ENCODE data around the gene RNF217. TPM values are rescaled to one million over a fixed set of nuclear protein-coding genes. Genes with fewer than 3 reads are reported as not detected.

Gene RNF217
- total and polyA plus RNA-seq, 2 of the 8 experiments (the other 6 are each of a cell fraction or from before 2014, with no cell fraction given): 2.0 to 8.9 TPM

DNA sequence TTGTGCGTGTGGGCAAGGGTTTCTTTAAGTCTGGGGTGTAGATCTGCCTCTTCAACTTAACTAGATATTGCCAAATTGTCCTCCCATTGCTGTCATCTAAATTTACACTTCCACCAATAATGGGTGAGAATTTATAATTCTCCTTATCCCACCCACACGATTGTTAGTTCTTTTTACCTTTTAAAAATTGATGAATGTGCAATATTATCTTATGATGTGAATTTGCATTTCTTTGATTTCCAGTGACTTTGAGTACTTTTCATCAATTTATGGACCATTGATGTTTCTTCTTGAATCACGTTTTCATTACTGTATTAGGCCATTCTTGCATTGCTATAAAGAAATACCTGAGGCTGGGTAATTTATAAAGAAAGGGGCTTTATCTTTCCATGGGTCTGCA is 174.1 kb downstream of the RNF217 start:
- H4K91ac ChIP-seq (replicated peaks; ENCODE audit: insufficient read length, low read length): no peak overlapping the region
- H2BK120ac ChIP-seq (replicated peaks; ENCODE audit: low read depth, low read length): no peak overlapping the region
- H3K36me3 ChIP-seq (ENCODE audit: control insufficient read depth in 2 of 4, insufficient read depth in 4 of 4, low read length in 3 of 4): no peaks in the 10 kb centered on the region
- no peak for DNase-seq (ENCODE audit: low read depth in 1 of 2, low spot score in 2 of 2)
- no peaks in the 10 kb centered on the region for H4K20me1 ChIP-seq (replicated peaks in 1 of 2; ENCODE audit: control insufficient read depth in 1 of 2, insufficient read depth in 2 of 2, low read length in 2 of 2)
- TF ChIP-seq PHF8 (conservative IDR thresholded peaks at IDR 0.05; ENCODE audit: low read depth, low read length): no peak
- no peak for TF ChIP-seq GTF2F1 (IDR thresholded peaks at IDR 0.05; ENCODE audit: borderline replicate concordance, low read depth, low read length)
- TF ChIP-seq EZH2 (IDR thresholded peaks at IDR 0.05; ENCODE audit: low read depth, low read length, severe bottlenecking): no peak
- TF ChIP-seq FOSL1 (IDR thresholded peaks at IDR 0.05; ENCODE audit: insufficient read depth, low read depth, low read length): no peak
- TF ChIP-seq TAF1 (IDR thresholded peaks at IDR 0.05; ENCODE audit: low read depth, low read length): no peak
- no peak for TF ChIP-seq HDAC6 (IDR thresholded peaks at IDR 0.05; ENCODE audit: low read depth, low read length)
- no peak for TF ChIP-seq HDAC2 (IDR thresholded peaks at IDR 0.05; ENCODE audit: borderline replicate concordance in 1 of 2, low read depth in 2 of 2, low read length in 2 of 2)
- TF ChIP-seq TAF7 (optimal IDR thresholded peaks at IDR 0.05; ENCODE audit: borderline replicate concordance, low read depth, low read length): no peak
- TF ChIP-seq CBX5 (IDR thresholded peaks at IDR 0.05; ENCODE audit: low read depth, low read length): no peak
- TF ChIP-seq TCF12 (IDR thresholded peaks at IDR 0.05; ENCODE audit: low read depth, low read length): no peak
- no peak for TF ChIP-seq ZNF274 (IDR thresholded peaks at IDR 0.05; ENCODE audit: borderline replicate concordance, extremely low read depth, low read length)
- TF ChIP-seq EGR1 (IDR thresholded peaks at IDR 0.05; ENCODE audit: borderline replicate concordance, low read depth, low read length): no peak
- TF ChIP-seq CREB1 (IDR thresholded peaks at IDR 0.05): no peak
- TF ChIP-seq SUZ12 (IDR thresholded peaks at IDR 0.05; ENCODE audit: low read length): no peak
- TF ChIP-seq CTBP2 (IDR thresholded peaks at IDR 0.05; ENCODE audit: borderline replicate concordance, insufficient read depth, insufficient read length, low read length): no peak
- H4K8ac ChIP-seq (ENCODE audit: extremely low read depth, insufficient read depth, low read length): no peak overlapping the region
- H2BK12ac ChIP-seq (ENCODE audit: low read depth, low read length): no peak overlapping the region
- H2BK5ac ChIP-seq (ENCODE audit: low read depth, low read length): no peak overlapping the region
- no peak for FAIRE-seq
- H3K79me1 ChIP-seq (ENCODE audit: low read depth, low read length): no peaks in the 10 kb centered on the region
- 86% methylated on average over 3 of the region's 3 CpGs; no CpG with 5 or more reads in 1 of the 2 experiments for WGBS, 2 experiments (ENCODE audit: extremely low coverage in 1 of 2, insufficient coverage in 1 of 2, insufficient read length in 1 of 2, insufficient replicate concordance in 2 of 2, low coverage in 1 of 2, low lambda C conversion rate in 2 of 2, missing lambda C conversion rate in 1 of 2)
- H2AFZ ChIP-seq (ENCODE audit: low read length): no peak overlapping the region
- no peak overlapping the region for H3K56ac ChIP-seq (replicated peaks; ENCODE audit: insufficient read length, low read depth, low read length)
- H2BK20ac ChIP-seq (ENCODE audit: low read length): no peak overlapping the region
- no peaks in the 10 kb centered on the region for H3K23me2 ChIP-seq (ENCODE audit: low read depth, low read length)
- no peak overlapping the region for H3K4me2 ChIP-seq (ENCODE audit: insufficient read depth in 1 of 2, low read depth in 2 of 2, low read length in 2 of 2)
- no peaks in the 10 kb centered on the region for H3K9me3 ChIP-seq (ENCODE audit: insufficient read depth in 2 of 2, low read depth in 1 of 2, low read length in 1 of 2)
- H3K27ac ChIP-seq (ENCODE audit: low read depth, low read length): no peak overlapping the region
- H3K14ac ChIP-seq (ENCODE audit: insufficient read length): no peak overlapping the region
- H3K4me3 ChIP-seq (ENCODE audit: extremely low read depth in 1 of 4, insufficient read depth in 2 of 4, low read depth in 3 of 4, low read length in 4 of 4): no peak overlapping the region
- H3K18ac ChIP-seq (ENCODE audit: extremely low read depth, low read length): no peak overlapping the region
- H3K23ac ChIP-seq (ENCODE audit: insufficient read length): no peak overlapping the region
- H3K27me3 ChIP-seq (replicated peaks in 1 of 4; ENCODE audit: control insufficient read depth in 3 of 4, extremely low read depth in 1 of 4, insufficient read depth in 3 of 4, low read length in 3 of 4): no peaks in the 10 kb centered on the region
- H3K9ac ChIP-seq (replicated peaks in 1 of 4; ENCODE audit: extremely low read depth in 1 of 4, low read depth in 3 of 4, low read length in 3 of 4): no peak overlapping the region
- H2AK5ac ChIP-seq (ENCODE audit: low read depth, low read length): no peak overlapping the region
- ChIA-PET CTCF (ENCODE audit: partially characterized antibody) (no interaction called here), POLR2A (ENCODE audit: partially characterized antibody) (no interaction called here)
- no peak overlapping the region for H2BK15ac ChIP-seq (ENCODE audit: low read length)
- no peak overlapping the region for H3K4ac ChIP-seq (replicated peaks; ENCODE audit: insufficient read length, low read depth, low read length)
- no peaks in the 10 kb centered on the region for H3K4me1 ChIP-seq (replicated peaks in 1 of 4; ENCODE audit: control insufficient read depth in 3 of 4, insufficient read depth in 4 of 4, low read length in 3 of 4)
- H4K5ac ChIP-seq (ENCODE audit: insufficient read length, low read depth, low read length): no peak overlapping the region
- H3K79me2 ChIP-seq (ENCODE audit: control insufficient read depth in 1 of 2, insufficient read depth in 2 of 2, low read length in 2 of 2): no peaks in the 10 kb centered on the region

Data from H1 (cell line).